ENCODE results near the gene MCM5.

Gene MCM5

GRCh38 chr22:35404176-35404575 is 4.2 kb downstream of the MCM5 start:
- DNase-seq = no peak

GRCh38 chr22:35406443-35406842 is 6.5 kb downstream of the MCM5 start:
- no peak for DNase-seq

- DNase-seq = no peak
Measured at GRCh38 chr22:35407362-35407761, 7.4 kb downstream of the MCM5 start.

GRCh38 chr22:35409783-35410662 is 10.1 kb downstream of the MCM5 start:
- no peak for DNase-seq

- DNase-seq = no peak
Measured at GRCh38 chr22:35410663-35411034, 10.7 kb downstream of the MCM5 start.

GRCh38 chr22:35411102-35411501 is 11.2 kb downstream of the MCM5 start:
- DNase-seq = no peak

GRCh38 chr22:35413624-35414023 is 13.7 kb downstream of the MCM5 start:
- DNase-seq = no peak

- DNase-seq = no peak
Measured at GRCh38 chr22:35417606-35418005, 17.7 kb downstream of the MCM5 start.

GRCh38 chr22:35418088-35418487 is 18.1 kb downstream of the MCM5 start:
- DNase-seq = no peak

- no peak for DNase-seq
Measured at GRCh38 chr22:35418731-35419130, 18.8 kb downstream of the MCM5 start.

GRCh38 chr22:35419756-35420155 is 19.8 kb downstream of the MCM5 start:
- DNase-seq = no peak

GRCh38 chr22:35421121-35421520 is 21.2 kb downstream of the MCM5 start:
- DNase-seq = no peak

GRCh38 chr22:35422145-35422544 is 22.2 kb downstream of the MCM5 start:
- DNase-seq = no peak

- no peak for DNase-seq
Measured at GRCh38 chr22:35422936-35423335, 23.0 kb downstream of the MCM5 start.

- no peak for DNase-seq
Measured at GRCh38 chr22:35424081-35424480, 24.1 kb downstream of the MCM5 start.

- no peak for DNase-seq
Measured at GRCh38 chr22:35424761-35425160, 24.8 kb downstream of the MCM5 start.

GRCh38 chr22:35425546-35425945 is 25.6 kb downstream of the MCM5 start:
- no peak for DNase-seq

- peak; percentile 67 for DNase-seq
Measured at GRCh38 chr22:35425971-35426800, 26.2 kb downstream of the MCM5 start.

- no peak for DNase-seq
Measured at GRCh38 chr22:35426801-35427140, 26.8 kb downstream of the MCM5 start.

- DNase-seq = peak; percentile 61
Measured at GRCh38 chr22:35430897-35431322, 31.0 kb downstream of the MCM5 start.

- DNase-seq = no peak
Measured at GRCh38 chr22:35431483-35432227, 31.7 kb downstream of the MCM5 start.

GRCh38 chr22:35432228-35432905 is 32.4 kb downstream of the MCM5 start:
- no peak for DNase-seq
